NCI-H2196 (cell line): ENCODE results near the gene MYO1F.
"Not testable (repeated sequence)": the region's sequence is repeated elsewhere in the genome, so short reads cannot be mapped to it uniquely, and the experiment has no call there.

ENCODE experiments used
- DNase-seq: peaks from one replicate; lab custom pipeline; 2025; ENCODE audit not compliant: unreplicated experiment; lab: John Stamatoyannopoulos, UW

Gene MYO1F

DNA sequence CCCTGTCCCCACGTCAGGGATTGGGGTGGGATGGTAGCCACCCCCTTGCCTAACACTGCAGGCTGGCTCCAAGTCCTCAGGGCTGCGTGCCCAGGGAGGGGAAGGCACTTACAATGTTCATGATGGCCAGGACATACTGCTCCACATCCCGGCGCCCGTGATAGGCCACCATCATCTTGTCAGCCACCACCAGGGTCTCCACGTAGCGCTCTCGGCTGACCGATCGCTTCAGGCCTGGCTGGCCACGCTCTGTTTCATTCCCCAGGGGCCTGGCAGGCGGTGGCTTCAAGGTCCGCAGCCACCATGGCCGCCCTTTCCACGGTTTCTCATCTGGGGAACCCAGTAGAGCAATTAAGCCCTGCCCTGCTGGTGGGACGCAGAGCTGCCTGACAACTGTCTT, 23.6 kb upstream of the MYO1F start:
- DNase-seq, result no peak

- no peak for DNase-seq
Observed at GRCh38 chr19:8600064-8600463, 22.8 kb upstream of the MYO1F start.

GRCh38 chr19:8596168-8596567, 18.9 kb upstream of the MYO1F start:
- DNase-seq, result no peak

GRCh38 chr19:8595651-8596050, 18.4 kb upstream of the MYO1F start:
- DNase-seq, result no peak

DNA sequence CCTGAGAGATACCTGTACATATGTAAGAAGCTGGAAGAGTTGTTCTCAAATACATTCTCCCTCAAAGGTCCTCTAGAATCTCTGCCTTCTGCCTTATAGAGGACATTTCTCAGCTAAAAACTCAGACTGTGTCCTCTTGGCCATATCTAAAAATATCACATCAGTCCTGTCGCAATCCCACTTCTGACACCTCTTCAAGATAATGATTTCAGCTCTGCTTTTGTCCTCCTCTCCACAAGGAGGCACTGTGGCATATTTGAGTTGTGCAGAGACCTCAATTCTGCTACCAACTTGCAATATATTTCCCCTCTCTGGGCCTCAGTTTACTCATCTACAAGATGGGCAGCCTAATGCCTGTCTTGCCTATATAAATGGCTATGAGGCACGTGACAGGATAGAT, 16.7 kb upstream of the MYO1F start:
- no peak for DNase-seq

GRCh38 chr19:8592231-8593009, 15.2 kb upstream of the MYO1F start:
- peak; percentile 38 for DNase-seq

DNA sequence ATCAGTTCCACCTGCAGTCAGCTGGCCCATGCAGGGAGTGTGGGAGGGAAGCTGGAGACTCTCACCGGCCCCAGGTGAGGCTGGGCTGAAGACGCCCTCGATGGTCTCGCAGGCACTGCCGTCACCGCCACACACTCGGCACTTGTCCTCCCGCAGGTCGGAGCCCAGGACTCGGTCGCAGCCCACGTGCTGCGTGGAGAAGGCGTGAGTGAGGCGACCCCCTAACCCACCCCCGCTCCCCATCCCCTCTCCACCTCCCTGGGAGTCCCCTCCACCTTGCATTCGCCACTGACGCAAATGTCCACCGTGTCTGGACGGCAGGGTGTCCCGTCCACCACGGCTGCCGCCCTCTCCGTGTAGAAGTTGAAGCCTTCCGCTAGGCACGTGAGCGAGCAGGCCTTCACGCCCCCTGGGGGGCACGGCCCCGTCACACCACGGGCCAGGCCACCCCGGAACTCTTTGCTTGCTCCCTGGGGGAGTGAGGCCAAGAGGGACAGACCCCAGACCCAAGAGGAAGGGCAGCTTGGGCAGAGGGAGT, 12.0 kb upstream of the MYO1F start:
- DNase-seq, result no peak

GRCh38 chr19:8585894-8586750, 8.9 kb upstream of the MYO1F start:
- DNase-seq, result peak; percentile 74

DNA sequence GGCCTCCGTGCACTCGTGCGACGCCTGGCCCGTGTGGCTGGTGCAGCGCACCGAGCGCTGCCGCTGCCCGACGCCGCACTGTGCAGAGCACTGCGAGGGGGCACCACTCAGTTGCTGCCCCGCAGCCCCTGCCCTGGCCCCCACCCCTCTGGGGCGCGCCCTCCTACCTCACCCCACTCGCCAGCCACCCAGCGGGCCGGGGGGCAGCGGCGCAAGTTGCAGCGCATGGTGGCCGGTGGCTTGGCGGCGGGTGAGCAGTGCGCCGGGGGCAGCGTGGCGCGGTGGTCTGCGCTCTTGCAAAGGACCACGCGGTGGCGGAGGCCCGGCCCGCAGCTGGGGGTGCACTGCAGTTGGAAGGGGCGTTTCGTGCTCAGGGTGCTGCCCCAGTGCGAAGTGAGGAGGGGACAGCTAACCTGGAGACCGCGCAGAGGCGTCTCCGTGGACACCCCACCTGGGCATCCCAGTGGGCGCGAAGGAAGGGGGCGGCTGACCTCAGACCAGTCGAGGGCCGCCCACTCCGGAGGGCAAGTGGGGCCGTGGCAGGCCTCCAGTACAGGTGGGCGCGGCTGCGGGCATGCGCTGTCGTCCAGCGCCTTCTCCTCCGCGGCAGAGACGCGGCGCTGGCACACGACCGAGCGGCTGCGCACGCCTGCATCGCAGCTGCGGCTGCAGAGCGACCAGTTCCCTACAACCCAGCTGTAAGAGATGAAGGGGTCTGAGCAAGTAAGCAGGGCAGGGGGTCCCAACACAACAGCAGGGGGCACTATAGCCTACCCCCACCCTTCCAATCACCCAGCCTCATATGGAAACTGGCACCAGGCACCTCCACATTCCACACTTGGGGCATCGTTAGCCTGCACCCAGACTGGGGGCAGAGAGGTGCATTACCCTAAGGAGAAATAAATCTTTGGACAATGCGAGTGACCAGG, 8.0 kb upstream of the MYO1F start:
- DNase-seq, result no peak

DNA sequence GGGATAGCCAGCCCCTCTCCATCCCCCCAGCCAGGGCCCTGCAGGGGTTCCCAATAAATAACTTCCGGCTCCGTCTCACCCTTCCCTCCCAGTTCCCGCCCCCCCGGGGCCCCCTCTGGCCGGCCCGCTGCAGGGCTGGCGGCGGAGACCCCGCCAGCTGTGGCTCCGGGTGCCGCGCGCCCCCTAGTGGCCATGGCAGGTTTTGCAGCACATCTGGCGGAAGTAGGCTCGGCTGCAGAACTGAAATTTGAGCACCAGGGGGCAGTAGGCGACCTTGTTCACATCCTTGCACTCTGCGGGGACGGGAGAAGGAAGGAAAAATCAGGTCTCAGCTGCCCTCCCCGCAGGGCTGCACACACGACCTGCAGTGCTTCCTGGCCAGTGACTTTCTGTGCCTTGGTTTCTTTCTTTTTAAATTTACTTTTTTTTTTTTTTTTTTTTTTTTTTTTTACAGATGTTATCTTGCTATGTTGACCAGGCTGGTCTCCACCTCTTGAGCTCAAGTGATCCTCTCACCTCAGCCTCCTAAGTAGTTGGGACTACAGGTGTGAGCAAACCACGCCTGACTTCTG, 3.6 kb upstream of the MYO1F start:
- DNase-seq, result peak; percentile 80

GRCh38 chr19:8578642-8579265, 1.5 kb upstream of the MYO1F start:
- DNase-seq, result peak; percentile 71

- DNase-seq, result no peak
Observed at GRCh38 chr19:8577741-8578140, 499 bp upstream of the MYO1F start.

DNA sequence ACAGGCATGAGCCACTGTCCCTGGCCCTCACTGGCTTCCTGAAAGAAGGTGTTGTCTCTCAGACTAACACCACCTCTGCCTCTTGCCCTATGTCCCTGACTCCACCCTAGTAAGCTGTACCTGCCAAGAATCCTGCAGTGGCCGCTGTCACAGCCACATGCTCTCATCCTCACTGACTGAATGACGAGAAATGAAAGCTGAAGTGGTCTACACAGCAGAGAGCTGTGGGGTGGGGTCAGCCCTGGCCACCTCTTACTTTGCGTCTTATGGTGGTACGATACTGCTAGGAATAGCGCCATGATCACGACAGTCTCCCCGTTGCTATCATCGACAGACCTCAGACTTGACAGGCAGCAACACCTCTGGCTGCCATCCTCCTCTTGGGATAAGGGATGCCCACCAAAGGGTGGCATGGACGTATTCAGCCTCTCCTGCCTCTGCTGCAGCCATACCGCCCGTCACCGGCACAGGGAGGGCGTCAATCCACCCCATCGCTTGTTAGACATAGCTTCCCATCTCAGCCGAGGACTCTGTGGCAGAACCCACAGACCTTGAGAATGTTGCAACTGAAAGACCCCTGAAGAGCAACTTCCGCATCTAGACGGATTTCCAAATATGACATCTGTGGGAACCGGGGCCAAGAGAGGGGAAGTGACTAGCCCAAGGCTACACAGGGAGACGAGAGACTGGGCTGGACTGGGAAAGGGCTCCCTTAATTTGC, 809 bp downstream of the MYO1F start:
- no peak for DNase-seq

DNA sequence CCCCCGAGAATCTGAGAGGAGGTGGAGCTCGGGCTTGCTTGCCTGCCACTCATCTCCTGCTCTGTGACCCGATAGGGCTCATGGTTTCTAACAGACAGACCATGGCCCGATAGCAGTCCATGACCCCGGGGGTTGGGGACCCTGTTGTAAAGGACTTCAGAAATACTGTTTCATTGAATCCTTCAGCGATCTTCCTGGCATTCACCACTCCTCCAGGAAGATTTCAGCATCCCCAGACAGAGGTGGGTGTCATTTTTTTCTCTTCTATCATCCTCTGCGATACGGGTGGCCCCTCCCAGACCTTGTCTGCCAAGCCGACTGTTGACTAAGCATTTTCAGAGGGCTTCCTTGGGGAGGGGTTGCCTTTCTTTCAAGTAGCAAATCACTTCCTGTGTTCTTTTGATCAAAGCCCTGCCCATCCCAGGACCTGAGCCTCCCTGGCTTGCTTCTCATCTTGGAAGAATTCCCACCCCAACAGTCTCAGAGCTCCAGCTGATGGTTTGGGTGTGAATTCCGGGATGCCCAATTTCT, 1.7 kb downstream of the MYO1F start:
- DNase-seq, result no peak

GRCh38 chr19:8574619-8574922, 2.7 kb downstream of the MYO1F start:
- DNase-seq, result not testable (repeated sequence)

- no peak for DNase-seq
Observed at GRCh38 chr19:8573316-8573715, 3.9 kb downstream of the MYO1F start.

GRCh38 chr19:8571006-8571411, 6.2 kb downstream of the MYO1F start:
- no peak for DNase-seq

DNA sequence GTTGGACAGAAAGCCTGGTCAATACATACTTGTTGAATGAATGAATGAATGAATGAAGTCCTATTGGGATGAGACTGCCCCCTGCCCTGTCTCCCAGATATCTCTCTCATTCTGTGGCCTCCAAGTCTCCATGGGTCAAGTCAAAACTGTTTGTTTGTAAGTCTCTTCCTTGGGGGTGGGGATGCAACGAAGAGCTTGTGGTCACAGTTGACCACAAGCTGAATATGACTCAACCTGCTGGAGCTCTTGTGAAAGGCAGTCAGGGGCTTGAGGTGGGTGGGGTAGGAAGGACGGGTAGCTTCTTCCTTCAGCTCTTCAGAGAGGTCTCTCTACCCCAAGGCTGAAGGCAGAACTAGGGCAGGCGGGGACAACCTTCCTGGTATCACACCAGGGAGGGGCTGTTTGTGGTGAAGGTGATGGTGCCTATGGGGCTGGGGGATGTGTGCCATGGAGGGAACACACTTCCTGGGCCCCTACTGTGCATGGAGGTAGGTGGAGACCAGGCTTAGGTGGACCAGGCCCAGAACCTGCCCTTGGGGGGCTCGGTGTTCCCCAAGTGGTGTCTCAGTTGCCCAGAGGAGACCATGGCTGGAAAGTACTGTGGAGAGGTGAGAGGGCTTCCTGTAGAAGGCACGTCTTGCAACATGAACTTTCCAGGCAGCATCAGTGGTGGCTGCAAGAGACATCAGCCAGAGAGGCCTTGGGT, 8.0 kb downstream of the MYO1F start:
- DNase-seq, result no peak
